Panc1 (cell line): Measurements from ENCODE around the gene APLF.

ENCODE experiments used
- CTCF ChIP-seq: fragments of 450-650 bp; IDR thresholded peaks from 2 replicates; pipeline ENCODE4 v1.5.1; 2017; ENCODE audit warnings: mild to moderate bottlenecking
- POLR2AphosphoS5 ChIP-seq: IDR thresholded peaks from 2 replicates; pipeline ENCODE4 v1.6.1; 2012; ENCODE audit warnings: mild to moderate bottlenecking, low read depth, low read length, moderate library complexity
- SIN3A ChIP-seq: IDR thresholded peaks from 2 replicates; pipeline ENCODE4 v1.6.1; 2012; ENCODE audit warnings: low read depth, mild to moderate bottlenecking, low read length, moderate library complexity, borderline replicate concordance; ENCODE audit not compliant: insufficient read depth
- TCF7L2 ChIP-seq: IDR thresholded peaks from 2 replicates; pipeline ENCODE4 v1.6.1; 2011; ENCODE audit warnings: mild to moderate bottlenecking, low read depth, low read length, inconsistent platforms
- TF ChIP-seq, protein P1 (sequence below), 2 experiments: IDR thresholded peaks; 2 replicates each; pipeline ENCODE4 v1.6.1; 2011 to 2012; ENCODE audit warnings: low read depth in 2 of 2, control low read depth in 1 of 2, low read length in 1 of 2, mild to moderate bottlenecking in 1 of 2, moderate library complexity in 1 of 2; ENCODE audit not compliant: insufficient read depth in 1 of 2

DNA sequence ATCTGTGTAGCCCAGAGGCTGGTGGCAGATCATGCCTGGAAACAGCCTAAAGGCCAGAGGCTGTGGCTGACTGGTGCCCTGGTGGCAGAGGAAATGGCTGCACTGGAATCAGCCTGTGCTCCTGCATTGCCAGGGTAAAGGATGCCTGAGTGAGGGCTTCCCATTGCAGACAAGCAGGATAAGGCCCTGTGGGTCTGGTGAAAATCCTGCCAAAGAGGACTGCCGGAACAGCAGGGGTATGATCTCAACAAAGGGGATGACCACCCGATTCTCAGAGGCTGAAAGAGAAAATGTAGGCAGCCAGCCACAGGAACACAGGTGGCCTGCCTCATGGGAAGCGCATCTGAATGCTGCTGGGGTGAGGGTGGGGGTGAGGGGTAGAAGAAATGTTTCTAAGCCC is 48.5 kb upstream of the APLF start:
- TF ChIP-seq CTCF (no peak), TCF7L2 (no peak), POLR2AphosphoS5 (no peak), SIN3A (no peak)
- TF ChIP-seq, protein P1, sequence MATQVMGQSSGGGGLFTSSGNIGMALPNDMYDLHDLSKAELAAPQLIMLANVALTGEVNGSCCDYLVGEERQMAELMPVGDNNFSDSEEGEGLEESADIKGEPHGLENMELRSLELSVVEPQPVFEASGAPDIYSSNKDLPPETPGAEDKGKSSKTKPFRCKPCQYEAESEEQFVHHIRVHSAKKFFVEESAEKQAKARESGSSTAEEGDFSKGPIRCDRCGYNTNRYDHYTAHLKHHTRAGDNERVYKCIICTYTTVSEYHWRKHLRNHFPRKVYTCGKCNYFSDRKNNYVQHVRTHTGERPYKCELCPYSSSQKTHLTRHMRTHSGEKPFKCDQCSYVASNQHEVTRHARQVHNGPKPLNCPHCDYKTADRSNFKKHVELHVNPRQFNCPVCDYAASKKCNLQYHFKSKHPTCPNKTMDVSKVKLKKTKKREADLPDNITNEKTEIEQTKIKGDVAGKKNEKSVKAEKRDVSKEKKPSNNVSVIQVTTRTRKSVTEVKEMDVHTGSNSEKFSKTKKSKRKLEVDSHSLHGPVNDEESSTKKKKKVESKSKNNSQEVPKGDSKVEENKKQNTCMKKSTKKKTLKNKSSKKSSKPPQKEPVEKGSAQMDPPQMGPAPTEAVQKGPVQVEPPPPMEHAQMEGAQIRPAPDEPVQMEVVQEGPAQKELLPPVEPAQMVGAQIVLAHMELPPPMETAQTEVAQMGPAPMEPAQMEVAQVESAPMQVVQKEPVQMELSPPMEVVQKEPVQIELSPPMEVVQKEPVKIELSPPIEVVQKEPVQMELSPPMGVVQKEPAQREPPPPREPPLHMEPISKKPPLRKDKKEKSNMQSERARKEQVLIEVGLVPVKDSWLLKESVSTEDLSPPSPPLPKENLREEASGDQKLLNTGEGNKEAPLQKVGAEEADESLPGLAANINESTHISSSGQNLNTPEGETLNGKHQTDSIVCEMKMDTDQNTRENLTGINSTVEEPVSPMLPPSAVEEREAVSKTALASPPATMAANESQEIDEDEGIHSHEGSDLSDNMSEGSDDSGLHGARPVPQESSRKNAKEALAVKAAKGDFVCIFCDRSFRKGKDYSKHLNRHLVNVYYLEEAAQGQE (IDR thresholded peaks at IDR 0.05; ENCODE audit: insufficient read depth in 1 of 2, low read depth in 2 of 2, low read length in 1 of 2), result no peak
